ENCODE data around the gene VAV2.

The VAV2 gene

DNA sequence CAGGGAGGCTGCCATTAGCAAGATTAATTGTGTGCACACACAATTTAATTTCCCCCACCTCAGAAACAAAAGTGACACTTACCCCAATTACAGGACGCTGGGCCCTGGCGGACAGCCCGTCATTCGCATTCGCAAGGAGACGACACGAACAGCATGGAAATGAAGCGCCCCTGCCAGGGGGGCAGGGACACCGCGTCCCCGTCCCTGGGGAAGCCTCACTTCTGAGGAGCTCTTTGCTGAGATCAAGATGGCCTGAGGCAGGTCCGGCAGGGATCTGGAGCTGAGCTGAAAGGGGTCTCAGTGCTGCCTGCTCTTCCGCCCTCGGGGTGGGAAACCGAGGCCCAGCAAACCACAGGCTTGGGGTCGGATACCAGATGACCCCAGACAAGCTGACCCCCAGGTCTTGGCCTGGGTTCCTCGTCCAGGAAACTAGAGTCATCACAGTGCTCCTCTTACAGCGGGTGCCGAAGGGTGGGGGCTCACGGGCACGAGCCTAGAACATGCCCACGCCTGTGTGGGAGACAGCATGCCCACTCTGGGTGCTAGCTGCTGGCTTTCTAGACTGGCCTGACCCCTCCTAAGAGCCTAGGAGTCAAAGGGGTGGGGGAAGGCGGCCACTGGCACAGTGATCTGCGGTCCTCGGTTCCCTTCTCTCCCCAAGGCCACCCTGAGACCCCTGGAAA is 103.2 kb downstream of the VAV2 start:
- no peak for DNase-seq

DNA sequence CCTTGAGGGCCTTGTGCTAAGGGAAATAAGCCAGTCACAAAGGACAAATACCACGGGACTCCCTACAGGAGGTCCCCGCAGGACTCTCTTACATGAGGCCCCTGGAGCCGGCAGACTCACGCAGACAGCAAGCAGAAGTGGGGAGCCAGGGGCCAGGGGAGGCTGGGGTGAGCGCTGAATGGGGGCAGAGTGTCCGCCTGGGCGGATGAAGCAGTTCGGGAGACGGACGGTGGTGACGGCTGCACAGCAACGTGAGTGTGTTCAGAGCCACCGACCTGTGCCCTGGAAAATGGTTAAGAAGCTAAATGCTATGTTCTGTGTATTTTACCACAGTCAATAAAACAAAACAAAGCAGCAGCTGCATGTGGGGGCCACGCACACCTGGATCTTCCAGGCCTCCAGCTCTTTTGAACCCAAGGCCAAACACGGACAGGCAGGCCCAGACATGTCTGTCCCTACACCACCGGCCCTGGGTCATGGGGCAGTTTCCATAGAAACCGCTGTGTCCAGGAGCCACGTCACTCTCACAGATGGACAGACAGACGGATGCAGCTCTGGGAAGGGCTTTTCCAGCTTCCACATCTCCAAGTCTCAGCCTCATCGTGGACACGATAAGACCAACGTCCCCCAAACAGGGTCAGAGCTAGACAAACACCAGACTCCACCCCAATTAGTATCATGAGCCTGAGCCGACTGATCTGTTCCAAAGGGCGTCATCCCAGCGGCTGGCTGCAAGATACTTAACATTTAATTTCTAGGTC is 103.9 kb downstream of the VAV2 start:
- no peak for DNase-seq

DNA sequence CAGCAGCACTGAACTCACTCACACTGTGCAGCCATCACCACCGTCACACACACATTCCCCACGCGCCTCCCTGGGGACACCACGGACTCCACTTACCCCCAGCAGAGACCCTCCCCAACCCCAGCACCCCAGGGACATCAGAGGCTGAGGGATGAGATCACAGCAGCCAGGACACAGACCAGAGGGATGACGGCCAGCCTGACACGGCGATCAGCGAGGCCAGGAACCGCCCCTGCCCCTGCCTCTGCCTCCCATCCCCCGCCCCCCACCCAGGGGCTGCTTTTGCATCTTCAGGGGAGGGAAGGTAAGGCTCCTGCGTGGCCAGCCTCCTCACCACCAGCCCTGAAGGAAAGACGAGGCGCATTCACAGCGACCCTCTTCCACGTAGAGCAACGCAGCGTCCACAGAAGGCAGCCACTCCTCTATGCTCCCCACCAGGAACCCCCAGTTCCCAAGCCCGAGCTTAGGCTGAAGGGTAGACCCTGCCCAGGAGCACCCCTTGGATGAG is 104.5 kb downstream of the VAV2 start:
- no peak for DNase-seq

DNA sequence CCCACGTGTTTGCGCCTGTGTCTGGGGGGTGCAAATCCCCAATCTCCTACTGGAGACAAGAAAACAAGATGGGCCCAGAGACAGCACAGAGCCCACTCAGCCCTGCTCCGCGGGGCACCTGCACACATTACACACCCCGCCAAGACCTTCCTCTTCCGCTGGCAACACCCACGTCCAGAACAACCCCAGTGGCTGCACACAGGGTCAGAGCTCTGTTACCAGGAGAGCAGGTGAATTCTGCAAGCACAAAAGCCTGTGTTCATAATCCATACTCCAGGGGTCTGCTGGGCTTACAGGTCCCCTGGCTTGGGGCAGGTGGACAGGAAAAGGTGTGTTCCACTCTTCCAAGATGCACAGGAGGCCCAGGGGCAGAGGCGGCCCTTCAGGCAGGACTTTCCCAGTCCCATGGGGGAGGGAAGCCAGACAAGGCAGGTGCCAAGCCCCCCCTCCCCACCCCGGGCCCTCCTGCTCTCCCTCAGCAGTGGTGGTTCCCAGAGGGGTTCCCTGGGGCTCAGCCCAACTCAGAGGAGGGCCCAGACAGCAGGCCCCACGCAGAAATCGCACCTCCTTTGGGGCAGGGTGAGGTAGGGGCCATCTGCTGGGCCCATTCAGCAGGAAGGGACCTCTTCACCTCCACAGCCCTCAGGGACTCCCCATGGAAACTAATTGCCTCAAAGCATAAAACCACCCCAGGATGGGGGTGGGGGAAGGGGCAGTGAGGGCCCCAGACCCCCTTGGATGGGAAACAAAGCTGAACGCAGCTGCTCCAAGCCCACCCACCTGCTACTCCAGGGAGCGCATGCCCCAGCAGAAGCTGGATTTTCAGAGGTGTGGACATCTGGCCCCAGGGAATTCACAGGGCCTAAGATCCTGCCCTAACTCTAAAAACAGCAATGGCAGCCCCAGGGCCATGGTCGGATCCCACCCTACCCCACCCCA is 105.3 kb downstream of the VAV2 start:
- DNase-seq: no peak

DNA sequence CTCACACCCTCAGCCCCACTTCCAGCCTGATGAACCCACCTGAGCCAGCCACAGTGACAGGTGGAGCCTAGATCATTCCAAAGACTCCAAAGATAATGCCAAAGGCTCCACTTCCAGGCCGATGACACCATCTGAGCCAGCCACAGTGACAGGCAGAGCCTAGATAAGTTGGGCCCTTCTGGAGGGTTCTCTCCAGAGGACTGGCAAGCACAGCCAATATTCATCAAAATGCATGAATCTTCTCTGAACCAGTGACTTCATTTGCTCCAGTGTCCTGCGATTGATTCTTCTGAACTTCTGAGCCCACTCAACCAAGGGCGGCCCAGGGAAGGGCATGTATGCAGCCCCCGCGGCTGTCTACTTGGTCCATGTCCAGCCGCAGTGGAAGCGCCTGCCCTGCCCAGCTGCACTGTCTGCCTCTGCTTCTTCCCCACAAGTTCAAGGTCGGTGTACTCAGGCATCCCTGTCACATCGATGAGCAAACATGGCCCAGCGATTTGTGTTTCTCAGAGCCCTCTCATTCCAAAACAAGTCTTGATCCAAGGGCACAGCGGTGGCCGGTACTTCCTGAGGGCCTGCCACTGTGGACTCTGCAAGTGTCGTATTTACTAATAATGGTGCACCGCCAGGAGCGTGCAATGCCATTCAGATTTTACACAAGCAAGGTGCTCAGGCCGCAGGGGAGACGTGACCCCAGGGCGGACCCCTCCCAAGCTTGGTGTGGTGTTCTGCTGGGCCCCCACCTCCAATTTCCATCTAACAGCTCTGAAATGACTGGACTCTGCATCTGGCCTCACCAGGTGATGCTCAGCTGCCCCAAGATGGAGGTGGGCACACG is 107.0 kb downstream of the VAV2 start:
- DNase-seq: no peak

DNA sequence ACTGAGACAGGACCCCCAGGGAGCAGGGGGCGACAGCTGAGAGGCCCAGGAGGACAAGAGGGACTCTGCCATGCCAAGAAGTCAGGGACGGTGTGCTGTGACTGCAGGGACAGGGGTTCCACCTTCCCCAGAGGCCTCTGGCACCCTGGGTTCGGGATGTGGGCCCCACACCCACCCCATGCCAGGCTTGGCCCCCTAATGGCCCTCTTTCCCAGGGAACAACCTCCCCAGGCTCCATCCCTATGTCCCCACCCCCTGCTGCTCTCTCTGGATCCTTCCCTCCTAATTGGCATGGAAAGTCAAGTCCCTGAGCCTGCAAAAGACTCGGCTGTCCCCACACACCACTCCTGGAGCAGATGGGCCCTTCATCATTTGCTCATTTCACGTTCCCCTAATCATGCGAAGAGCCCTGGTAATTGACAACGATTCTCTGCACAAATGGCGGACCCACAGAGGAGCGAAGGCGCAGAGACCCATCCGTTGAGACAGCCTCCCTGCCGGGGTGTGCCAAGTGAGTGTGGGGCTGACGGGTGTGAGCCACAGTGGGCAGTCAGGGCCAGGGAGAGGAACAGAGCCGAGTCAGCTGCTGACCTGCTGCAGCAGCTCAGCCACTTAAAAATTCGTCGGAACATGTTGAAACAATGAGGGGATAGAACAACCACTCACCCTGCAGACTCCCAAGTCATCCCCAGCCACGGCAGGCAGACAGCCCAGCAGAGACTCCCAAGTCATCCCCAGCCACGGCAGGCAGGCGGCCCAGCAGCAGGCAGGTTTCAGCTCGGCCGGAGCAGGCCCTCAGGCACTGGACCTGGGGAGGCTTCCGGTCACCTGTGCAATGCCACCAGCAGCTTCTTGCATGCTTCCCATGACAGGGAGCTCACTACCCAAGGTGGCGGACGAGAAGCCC is 109.0 kb downstream of the VAV2 start:
- no peak for DNase-seq

DNA sequence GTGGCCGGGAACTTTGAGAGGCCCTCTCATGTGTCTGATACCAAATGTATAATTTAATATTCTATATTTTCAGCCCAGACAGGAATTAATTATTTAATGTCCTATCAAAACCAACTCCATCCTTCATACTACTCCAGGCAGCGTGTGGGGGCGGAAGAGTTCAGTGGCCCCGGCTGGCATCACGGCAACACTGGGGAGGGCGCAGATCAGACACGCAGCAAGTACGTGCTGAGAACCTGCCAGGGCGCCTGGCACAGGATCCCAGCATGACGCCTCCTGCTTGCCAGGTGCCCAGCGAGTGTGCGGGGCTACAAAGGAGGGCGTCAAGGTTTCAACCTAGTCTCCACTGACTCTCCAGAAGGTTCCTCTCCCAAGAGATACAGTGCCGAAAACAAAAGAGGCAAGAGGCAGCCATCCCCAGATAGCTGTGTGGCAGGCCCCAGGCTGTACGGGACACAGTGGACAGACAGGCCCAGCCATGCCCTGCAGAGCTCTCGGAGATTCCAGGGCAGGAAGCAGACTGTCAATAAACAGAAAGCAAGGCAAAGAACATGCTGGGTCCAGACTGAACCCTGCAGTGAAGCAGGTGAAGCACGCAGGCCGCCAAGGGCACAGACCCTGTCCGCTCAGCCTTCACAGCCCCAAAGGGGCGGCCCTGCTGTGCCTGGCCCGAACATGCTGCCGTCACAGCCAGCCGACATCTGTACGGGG is 110.3 kb downstream of the VAV2 start:
- DNase-seq: no peak

DNA sequence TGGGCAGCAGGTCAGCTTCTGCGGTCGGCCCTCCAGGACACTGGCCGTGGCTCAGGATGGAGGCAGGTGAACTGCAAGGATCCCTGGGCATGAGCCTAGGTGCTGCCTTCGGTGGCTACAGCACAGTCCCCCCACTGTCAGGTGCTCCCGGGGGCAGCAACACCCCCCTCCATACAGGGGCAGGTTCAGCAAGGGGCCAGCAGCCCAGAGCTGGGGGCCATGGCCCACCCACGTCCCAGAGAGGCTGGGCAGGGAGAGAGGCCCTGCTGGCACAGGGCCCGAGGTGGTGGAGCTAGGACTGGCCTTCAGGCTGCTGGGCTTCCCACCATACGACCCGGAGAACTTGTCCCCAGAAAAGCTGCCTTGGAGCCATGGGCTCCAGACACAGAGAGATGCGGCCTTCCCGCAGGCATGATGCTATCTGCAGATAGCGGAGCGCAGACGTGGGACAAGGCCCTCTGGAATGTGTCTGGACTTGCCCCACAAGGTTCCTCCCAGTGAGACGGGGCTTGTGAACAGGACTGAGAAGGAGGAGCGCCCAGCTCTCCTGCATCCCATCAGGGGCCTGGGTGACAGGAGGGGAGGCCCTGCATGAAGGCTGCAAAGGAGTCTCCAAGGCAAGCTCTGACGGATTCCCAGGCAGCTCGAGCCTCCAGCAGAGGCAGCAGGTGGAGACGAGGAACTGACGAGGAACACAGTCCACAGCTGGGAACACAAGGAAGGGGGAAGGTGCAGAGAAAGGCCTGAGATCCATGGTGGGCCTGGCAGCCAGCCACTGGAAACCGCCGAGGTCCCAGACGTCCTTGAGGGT is 111.1 kb downstream of the VAV2 start:
- DNase-seq: no peak

DNA sequence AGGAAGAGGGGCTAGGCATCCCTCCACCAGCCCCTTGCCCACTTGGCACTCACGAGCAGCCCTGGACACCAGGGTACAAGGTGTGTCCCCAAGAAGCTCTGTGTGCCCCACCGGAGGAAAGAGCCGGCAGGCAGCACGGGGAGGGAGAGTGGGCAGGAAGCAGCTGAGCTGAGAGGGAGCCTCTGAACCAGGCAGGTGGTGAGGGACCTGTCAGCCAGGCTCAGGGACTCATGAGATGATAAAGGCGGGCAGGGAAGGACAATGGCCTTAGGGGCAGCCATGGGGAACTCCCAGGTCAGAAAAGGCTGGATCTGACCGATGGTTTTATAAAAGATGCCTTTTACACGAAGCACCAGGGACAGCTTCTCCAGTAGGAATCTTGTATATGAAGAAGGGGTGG is 112.0 kb downstream of the VAV2 start:
- no peak for DNase-seq

DNA sequence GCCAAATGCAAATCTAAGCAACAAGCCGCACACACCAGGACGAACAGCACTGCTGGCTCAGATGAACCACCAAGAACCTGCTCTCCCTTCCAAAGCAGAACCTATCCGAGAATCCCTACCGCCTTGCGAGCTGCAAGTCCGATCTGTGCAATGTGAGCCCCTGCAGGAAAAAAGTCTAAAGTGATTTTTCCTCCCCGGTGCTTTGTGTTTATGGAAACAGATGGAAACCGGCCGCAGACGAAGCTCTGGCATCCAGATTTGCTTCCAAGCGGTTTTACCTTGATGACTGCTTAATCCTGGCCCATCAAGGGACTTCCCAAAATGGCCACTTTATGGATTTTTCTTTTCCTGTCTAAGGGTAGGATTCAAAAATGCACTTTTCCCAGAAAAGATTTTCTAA is 112.5 kb downstream of the VAV2 start:
- no peak for DNase-seq

DNA sequence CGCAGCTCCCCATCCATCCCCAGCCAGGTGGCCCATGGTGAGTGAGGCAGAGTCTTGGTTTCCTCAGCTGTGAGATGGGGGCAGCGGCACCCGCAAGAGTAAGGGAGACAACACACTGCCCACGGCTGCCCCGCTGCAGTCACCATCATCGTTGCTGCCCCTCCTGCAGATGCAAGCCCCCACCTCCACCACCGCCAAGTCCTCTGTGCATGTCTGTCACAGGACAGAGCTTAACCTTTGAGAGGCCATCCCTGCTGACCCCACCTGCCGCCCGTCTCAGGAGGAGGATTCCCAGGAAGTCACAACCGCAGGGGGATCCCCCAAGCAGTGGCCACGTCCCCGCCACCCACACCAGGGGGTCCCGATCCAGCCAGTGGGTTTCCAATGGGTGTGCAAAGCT is 113.7 kb downstream of the VAV2 start:
- DNase-seq: no peak

DNA sequence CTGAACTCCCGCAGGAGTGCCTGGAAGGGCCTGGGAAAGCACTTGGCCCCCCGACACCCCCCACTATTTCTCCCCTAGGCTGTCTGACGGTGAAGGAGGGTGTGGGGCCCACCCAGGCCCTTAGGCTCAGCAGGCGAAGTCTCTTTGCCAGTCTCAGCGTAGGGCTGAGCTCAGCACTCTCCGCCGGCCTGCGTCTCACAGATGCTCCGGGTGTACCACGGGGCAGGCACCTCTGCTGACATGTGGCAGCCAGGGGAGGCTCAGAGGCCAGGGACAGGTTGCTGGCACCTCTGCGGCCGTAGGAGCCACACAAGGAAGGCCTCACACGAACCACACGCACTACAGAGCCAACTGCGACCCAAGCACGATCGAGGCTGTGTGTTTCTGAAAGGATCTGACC is 114.2 kb downstream of the VAV2 start:
- no peak for DNase-seq

DNA sequence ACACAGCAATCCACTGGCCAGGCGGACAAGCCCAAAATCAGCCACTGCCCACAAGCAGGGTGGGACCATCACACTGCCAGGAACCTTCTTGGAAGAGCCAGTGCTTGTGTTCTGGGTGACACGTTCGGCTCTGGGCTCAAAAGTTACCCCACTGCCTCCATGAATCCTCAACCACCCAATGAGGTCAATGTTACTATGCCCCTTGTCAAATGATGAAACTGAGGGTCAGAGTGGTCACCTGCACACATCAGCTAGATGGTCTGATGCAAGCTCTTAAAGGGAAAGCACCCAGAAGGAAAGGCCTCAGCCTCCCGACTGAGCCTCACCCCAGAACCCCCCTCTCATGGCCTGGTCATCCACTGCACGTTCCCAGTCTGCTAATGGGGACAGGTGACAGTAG is 114.8 kb downstream of the VAV2 start:
- no peak for DNase-seq

DNA sequence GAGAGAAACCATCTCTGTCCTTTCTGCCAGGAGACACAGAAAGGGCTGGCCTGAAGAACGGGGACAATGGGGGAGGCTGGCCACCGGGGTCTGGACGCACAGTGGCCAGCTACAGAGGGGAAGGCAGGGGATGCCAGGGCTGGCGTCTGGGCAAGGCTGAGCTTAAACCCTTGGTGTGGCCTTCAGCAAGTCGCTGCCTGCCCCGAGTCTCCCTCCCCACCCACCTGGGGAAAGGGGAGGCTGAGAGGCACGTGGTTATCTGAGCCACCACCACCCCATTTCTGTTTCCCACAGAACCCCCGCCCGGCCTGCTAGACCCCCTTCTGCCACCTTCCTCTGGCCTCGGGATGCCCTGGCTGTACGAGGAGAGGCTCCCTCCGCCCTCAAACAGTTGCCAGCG is 115.3 kb downstream of the VAV2 start:
- no peak for DNase-seq

DNA sequence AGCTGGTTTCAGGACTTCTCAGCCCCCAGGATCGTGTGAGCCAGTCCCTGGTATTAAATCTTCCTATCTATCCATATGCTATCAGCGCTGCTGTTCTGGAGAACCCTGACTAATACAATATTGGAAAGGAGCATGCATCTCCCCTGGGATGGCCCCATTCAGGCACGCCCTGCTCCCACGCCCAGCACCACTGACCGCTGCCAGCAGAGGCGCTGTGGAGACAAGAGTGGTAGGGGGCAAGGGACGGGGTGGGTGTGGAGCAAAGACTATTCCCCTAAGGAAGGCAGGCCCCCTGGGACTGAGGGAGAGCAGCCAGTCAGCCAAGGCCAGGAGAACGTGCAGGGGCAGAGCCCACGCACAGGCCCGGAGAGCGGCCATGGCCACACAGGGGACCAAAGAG is 116.0 kb downstream of the VAV2 start:
- no peak for DNase-seq

DNA sequence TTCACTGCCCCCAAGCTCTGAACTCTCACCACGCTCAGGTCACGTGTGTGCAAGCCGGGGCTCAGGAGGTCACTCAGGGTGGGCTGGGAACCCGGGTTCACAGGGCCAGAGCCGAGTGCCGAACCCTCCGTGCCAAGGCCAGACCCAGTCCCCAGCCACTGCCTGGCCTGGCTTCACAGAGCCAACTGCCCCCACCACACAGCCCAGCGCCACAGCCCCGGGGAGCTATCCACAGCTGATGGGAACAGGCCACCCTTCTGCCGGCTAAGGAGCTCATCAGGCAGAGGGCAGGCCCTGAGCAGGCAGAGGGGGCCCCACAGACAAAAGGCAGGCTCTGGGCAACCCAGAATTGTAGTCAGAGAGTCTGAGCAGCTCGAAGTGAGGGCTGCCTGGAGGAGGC is 117.0 kb downstream of the VAV2 start:
- no peak for DNase-seq

DNA sequence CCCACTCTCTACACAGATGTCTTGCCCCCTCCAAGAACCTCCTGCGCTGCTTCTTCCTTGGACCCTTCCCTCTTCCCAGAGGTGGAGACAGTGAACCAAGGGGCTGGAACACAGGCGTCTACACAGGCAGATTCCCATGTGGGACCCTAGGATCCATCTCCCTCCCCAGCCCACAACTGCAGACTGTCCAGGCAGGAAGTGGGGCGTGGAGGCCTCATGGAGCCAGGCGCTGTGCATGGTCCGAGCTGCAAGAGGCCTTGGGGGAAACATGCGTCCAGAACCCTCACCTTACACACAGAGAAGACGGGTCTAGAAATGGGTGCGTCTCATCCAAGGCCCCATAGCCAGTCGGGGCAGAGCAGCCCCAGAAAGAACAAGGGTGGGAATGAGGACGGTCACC is 117.5 kb downstream of the VAV2 start:
- DNase-seq: no peak

DNA sequence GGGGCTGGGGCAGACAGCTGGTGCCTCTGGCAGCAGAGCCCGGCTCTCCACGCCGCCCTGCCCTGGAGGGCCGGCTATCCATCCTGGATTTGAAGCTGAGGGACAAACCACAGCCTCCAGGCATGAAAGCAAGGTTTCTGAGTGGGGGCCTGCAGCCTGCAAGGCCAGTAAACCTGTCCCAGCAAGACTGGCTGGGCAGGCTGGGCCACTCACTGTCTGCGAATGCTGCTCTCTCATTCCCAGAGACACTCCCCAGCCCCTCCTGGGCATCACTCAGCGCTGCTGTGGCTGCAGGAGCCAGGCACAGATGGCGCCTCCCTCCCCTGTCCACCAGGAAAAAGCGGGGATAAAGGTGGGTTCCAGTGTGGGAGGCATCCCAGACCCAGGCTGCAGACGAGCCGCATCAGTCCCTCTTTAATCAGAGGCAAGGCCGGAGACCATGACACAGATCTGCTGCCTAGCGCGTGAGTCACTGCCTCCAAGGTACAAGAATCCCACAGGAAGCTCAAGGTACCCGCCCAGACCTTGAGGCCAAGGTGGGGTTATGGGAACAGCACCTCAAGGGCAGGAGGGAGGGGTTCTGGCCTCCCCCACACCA is 118.0 kb downstream of the VAV2 start:
- DNase-seq: no peak

DNA sequence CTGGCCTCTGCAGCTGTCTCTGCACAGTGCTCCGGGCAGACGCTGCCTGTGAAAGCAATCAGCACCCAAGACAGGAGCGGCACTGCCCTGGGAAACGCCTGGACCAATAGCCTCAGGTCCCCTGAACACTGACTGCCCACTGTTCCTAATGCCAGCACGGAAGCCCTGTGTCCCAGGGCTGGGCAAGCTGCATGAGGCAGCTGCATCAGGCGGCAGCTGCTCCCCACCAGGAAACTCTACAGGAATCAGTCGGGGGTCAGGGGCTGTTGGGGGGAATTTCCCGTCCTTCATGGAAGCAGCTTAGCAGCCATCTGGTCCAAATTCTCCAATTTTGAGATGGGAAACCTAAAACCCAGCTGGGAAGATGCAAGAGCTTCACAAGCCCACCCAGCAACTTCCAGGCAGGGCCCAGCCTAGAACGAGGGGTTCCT is 118.6 kb downstream of the VAV2 start:
- DNase-seq: no peak

Measured in GF-D8 (cell line).